Mesendoderm (in vitro differentiated cells): ENCODE results near the gene MVD.

Experiments
- DNase-seq: peaks from one replicate; pipeline ENCODE4 v3.0.0; 2013
- H2AK5ac ChIP-seq: 2 replicates; pipeline ENCODE4 v1.6.1; 2013; ENCODE audit warnings: low read length, inconsistent platforms
- H2BK120ac ChIP-seq: 2 replicates; pipeline ENCODE4 v1.6.1; 2013; ENCODE audit warnings: low read depth, mild to moderate bottlenecking, low read length, moderate library complexity, mixed read lengths
- H2BK15ac ChIP-seq: replicated peaks from 2 replicates; pipeline ENCODE4 v1.6.1; 2013; ENCODE audit warnings: low read depth, mild to moderate bottlenecking, moderate library complexity
- H2BK5ac ChIP-seq: 2 replicates; pipeline ENCODE4 v1.6.1; 2013; ENCODE audit warnings: low read length, inconsistent platforms
- H3K18ac ChIP-seq: 2 replicates; pipeline ENCODE4 v1.6.1; 2013; ENCODE audit warnings: mild to moderate bottlenecking, low read length, mixed read lengths
- H3K23ac ChIP-seq: one replicate; pipeline ENCODE4 v1.6.1; 2013; ENCODE audit warnings: low read length
- H3K27ac ChIP-seq: 2 replicates; pipeline ENCODE4 v1.5.1; 2013; ENCODE audit warnings: low read depth, mild to moderate bottlenecking, inconsistent platforms, low read length, moderate library complexity
- H3K27me3 ChIP-seq: 2 replicates; pipeline ENCODE4 v1.6.1; 2013; ENCODE audit warnings: low read length, control low read depth, mild to moderate bottlenecking, inconsistent platforms; ENCODE audit not compliant: insufficient read depth, poor library complexity
- H3K36me3 ChIP-seq: 2 replicates; pipeline ENCODE4 v1.6.1; 2013; ENCODE audit warnings: low read length, inconsistent platforms; ENCODE audit not compliant: control insufficient read depth, insufficient read depth
- H3K4ac ChIP-seq: one replicate; pipeline ENCODE4 v1.6.1; 2013; ENCODE audit warnings: low read depth, mild to moderate bottlenecking, low read length, moderate library complexity
- H3K4me1 ChIP-seq: 2 replicates; pipeline ENCODE4 v1.6.1; 2013; ENCODE audit warnings: low read depth, low read length, inconsistent platforms; ENCODE audit not compliant: control insufficient read depth
- H3K4me2 ChIP-seq: 2 replicates; pipeline ENCODE4 v1.6.1; 2013; ENCODE audit warnings: low read length
- H3K4me3 ChIP-seq: 2 replicates; pipeline ENCODE4 v1.5.1; 2013; ENCODE audit warnings: mild to moderate bottlenecking, low read length
- H3K56ac ChIP-seq: one replicate; pipeline ENCODE4 v1.6.1; 2013; ENCODE audit warnings: low read length
- H3K79me1 ChIP-seq: 2 replicates; pipeline ENCODE4 v1.6.1; 2013; ENCODE audit warnings: low read length, inconsistent platforms
- H3K79me2 ChIP-seq: 2 replicates; pipeline ENCODE4 v1.6.1; 2013; ENCODE audit warnings: mild to moderate bottlenecking, low read length; ENCODE audit not compliant: control insufficient read depth, insufficient read depth
- H3K9ac ChIP-seq: 2 replicates; pipeline ENCODE4 v1.6.1; 2013; ENCODE audit warnings: low read length, inconsistent platforms
- H4K5ac ChIP-seq: one replicate; pipeline ENCODE4 v1.6.1; 2013; ENCODE audit warnings: low read length
- H4K8ac ChIP-seq: one replicate; pipeline ENCODE4 v1.6.1; 2013; ENCODE audit warnings: low read depth, mild to moderate bottlenecking, control low read depth, low read length, moderate library complexity
- WGBS: extraction: QIAGEN DNeasy Blood & Tissue Kit; methylation state at CpG from one replicate; pipeline ENCODE4 v1.1.7; 2013; ENCODE audit warnings: low lambda C conversion rate, missing lambda C conversion rate; ENCODE audit not compliant: insufficient coverage; ENCODE audit errors: extremely low coverage; 5-methylcytosine and 5-hydroxymethylcytosine counted together

MVD gene

GRCh38 chr16:88649924-88650748 lies 12.8 kb downstream of the MVD start:
- Histone ChIP-seq H3K4me3 (peak overlapping the region; percentile 85), H2BK5ac (no peak overlapping the region), H3K36me3 (no peaks in the 10 kb centered on the region), H2BK120ac (no peak overlapping the region), H4K5ac (no peak overlapping the region), H2BK15ac (no peak overlapping the region), H4K8ac (no peak overlapping the region), H3K18ac (peak overlapping the region; percentile 77), H3K27me3 (no peaks in the 10 kb centered on the region), H3K27ac (peak overlapping the region; percentile 70), H3K56ac (peak overlapping the region; percentile 98), H3K4me1 (peaks cover 3% of the 10 kb centered on the region), H3K4me2 (peak overlapping the region; percentile 42), H3K9ac (peak overlapping the region; percentile 98), H3K79me1 (peaks cover 1% of the 10 kb centered on the region), H3K79me2 (no peaks in the 10 kb centered on the region), H3K23ac (no peak overlapping the region), H3K4ac (peak overlapping the region; percentile 48), H2AK5ac (no peak overlapping the region)
- DNase-seq: peak; percentile 43
- WGBS: no CpG with 5 or more reads among the region's 37 CpGs

- WGBS: no CpG with 5 or more reads among the region's 20 CpGs
- peak overlapping the region; percentile 98 for H3K56ac ChIP-seq
These were observed 13.5 kb downstream of the MVD start for GRCh38 chr16:88649195-88649923.

GRCh38 chr16:88647178-88648070 lies 15.5 kb downstream of the MVD start:
- H3K79me1 ChIP-seq: peaks cover 1% of the 10 kb centered on the region
- no peak overlapping the region for H3K4me3 ChIP-seq
- H3K27ac ChIP-seq: no peak overlapping the region
- H2BK120ac ChIP-seq: no peak overlapping the region
- H3K4me1 ChIP-seq: peaks cover 3% of the 10 kb centered on the region
- no peaks in the 10 kb centered on the region for H3K36me3 ChIP-seq
- no peak overlapping the region for H3K23ac ChIP-seq
- no peak overlapping the region for H2BK5ac ChIP-seq
- no peak for DNase-seq
- H3K9ac ChIP-seq: no peak overlapping the region
- no CpG with 5 or more reads among the region's 22 CpGs for WGBS
- no peaks in the 10 kb centered on the region for H3K79me2 ChIP-seq
- no peaks in the 10 kb centered on the region for H3K27me3 ChIP-seq
- no peak overlapping the region for H3K56ac ChIP-seq
- no peak overlapping the region for H2AK5ac ChIP-seq
- no peak overlapping the region for H4K8ac ChIP-seq
- no peak overlapping the region for H3K18ac ChIP-seq
- H3K4me2 ChIP-seq: no peak overlapping the region
- H2BK15ac ChIP-seq: no peak overlapping the region
- H4K5ac ChIP-seq: no peak overlapping the region
- no peak overlapping the region for H3K4ac ChIP-seq

More at GRCh38 chr16:88649195-88649923, 13.5 kb downstream of the MVD start:
- H4K5ac ChIP-seq: no peak overlapping the region
- no peaks in the 10 kb centered on the region for H3K36me3 ChIP-seq
- H3K27me3 ChIP-seq: no peaks in the 10 kb centered on the region
- H3K4ac ChIP-seq: no peak overlapping the region
- H2BK5ac ChIP-seq: no peak overlapping the region
- no peak overlapping the region for H2BK120ac ChIP-seq
- H4K8ac ChIP-seq: no peak overlapping the region
- DNase-seq: no peak
- peaks cover 3% of the 10 kb centered on the region for H3K4me1 ChIP-seq
- H3K79me2 ChIP-seq: no peaks in the 10 kb centered on the region
- no peak overlapping the region for H3K27ac ChIP-seq
- no peak overlapping the region for H3K9ac ChIP-seq
- no peak overlapping the region for H3K4me3 ChIP-seq
- H3K18ac ChIP-seq: no peak overlapping the region
- no peak overlapping the region for H2BK15ac ChIP-seq
- H3K23ac ChIP-seq: no peak overlapping the region
- H3K4me2 ChIP-seq: no peak overlapping the region
- no peak overlapping the region for H2AK5ac ChIP-seq
- peaks cover 1% of the 10 kb centered on the region for H3K79me1 ChIP-seq

- H4K5ac ChIP-seq: no peak overlapping the region
- no peak overlapping the region for H3K27ac ChIP-seq
- WGBS: no CpG with 5 or more reads among the region's 28 CpGs
These were observed 16.4 kb downstream of the MVD start for GRCh38 chr16:88646345-88647034.

GRCh38 chr16:88645941-88646340 lies 16.9 kb downstream of the MVD start:
- Histone ChIP-seq H3K4ac (no peak overlapping the region), H3K23ac (no peak overlapping the region), H3K27ac (no peak overlapping the region), H4K5ac (no peak overlapping the region), H3K36me3 (no peaks in the 10 kb centered on the region), H3K56ac (no peak overlapping the region), H3K79me1 (peaks cover 1% of the 10 kb centered on the region), H3K18ac (no peak overlapping the region), H4K8ac (no peak overlapping the region), H3K4me3 (no peak overlapping the region), H2BK120ac (no peak overlapping the region), H3K27me3 (no peaks in the 10 kb centered on the region), H2BK5ac (no peak overlapping the region), H3K4me2 (no peak overlapping the region), H2BK15ac (no peak overlapping the region), H2AK5ac (no peak overlapping the region), H3K9ac (no peak overlapping the region), H3K4me1 (no peaks in the 10 kb centered on the region), H3K79me2 (no peaks in the 10 kb centered on the region)
- no peak for DNase-seq
- WGBS: no CpG with 5 or more reads among the region's 23 CpGs

More at GRCh38 chr16:88646345-88647034, 16.4 kb downstream of the MVD start:
- Histone ChIP-seq H3K23ac (no peak overlapping the region), H3K79me1 (peaks cover 1% of the 10 kb centered on the region), H2BK15ac (no peak overlapping the region), H3K4me2 (no peak overlapping the region), H3K4ac (no peak overlapping the region), H3K56ac (no peak overlapping the region), H3K18ac (no peak overlapping the region), H3K9ac (no peak overlapping the region), H3K4me3 (no peak overlapping the region), H3K79me2 (no peaks in the 10 kb centered on the region), H2BK120ac (no peak overlapping the region), H3K36me3 (no peaks in the 10 kb centered on the region), H4K8ac (no peak overlapping the region), H2AK5ac (no peak overlapping the region), H3K4me1 (peaks cover 3% of the 10 kb centered on the region), H2BK5ac (no peak overlapping the region), H3K27me3 (no peaks in the 10 kb centered on the region)
- DNase-seq: no peak
